Gastroesophageal sphincter (tissue), 4 donors: Measurements from ENCODE around the gene SLC36A4. TPM values are rescaled to one million over a fixed set of nuclear protein-coding genes. Genes with fewer than 3 reads are reported as not detected.
"Not testable (repeated sequence)": the region's sequence is repeated elsewhere in the genome, so short reads cannot be mapped to it uniquely, and the experiment has no call there.

ENCODE experiments used
- ATAC-seq: fragments of 150-250 bp; one replicate; pipeline ENCODE4 v1.9.1; 2016; ENCODE audit warnings: mild to moderate bottlenecking, moderate library complexity
- H3K27ac ChIP-seq, 4 donors: fragments of 200-600 bp; sonication (generic) in 3 of 4; 1 replicate in 3 of 4; 2 replicates in 1 of 4; pipeline ENCODE4 v1.5.1; 2016 to 2019
- H3K27me3 ChIP-seq: fragments of 200-600 bp; sonication (generic); one replicate; pipeline ENCODE4 v1.5.1; 2019
- H3K36me3 ChIP-seq, 2 donors: fragments of 200-600 bp; sonication (generic); one replicate each; pipeline ENCODE4 v1.5.1; 2019; ENCODE audit warnings: control low read depth in 1 of 2
- H3K4me1 ChIP-seq, 3 donors: fragments of 200-600 bp; sonication (generic); 1 replicate in 2 of 3; 2 replicates in 1 of 3; pipeline ENCODE4 v1.5.1; 2016 to 2019; ENCODE audit warnings: control low read depth in 2 of 3
- H3K4me3 ChIP-seq, 2 donors: fragments of 200-600 bp; sonication (generic); one replicate each; pipeline ENCODE4 v1.5.1; 2019; ENCODE audit warnings: mild to moderate bottlenecking in 1 of 2, moderate library complexity in 1 of 2
- H3K9me3 ChIP-seq, 3 donors: fragments of 200-600 bp; sonication (generic); one replicate each; pipeline ENCODE4 v1.5.1; 2017 to 2019; ENCODE audit warnings: control low read depth in 2 of 3
- CTCF ChIP-seq, 4 experiments: fragments of 200-600 bp in 2 of 4; fragments of 450-650 bp in 2 of 4; sonication (generic) in 1 of 4; IDR thresholded peaks; one replicate each; pipeline ENCODE4 v1.5.1; 2017 to 2019; ENCODE audit warnings: antibody characterized with exemption in 4 of 4, mild to moderate bottlenecking in 2 of 4, moderate library complexity in 2 of 4
- EP300 ChIP-seq: sonication (generic); formaldehyde crosslinking; IDR thresholded peaks from one replicate; pipeline ENCODE4 v1.6.1; 2017; ENCODE audit warnings: antibody characterized with exemption, mild to moderate bottlenecking
- POLR2A ChIP-seq, 2 donors: fragments of 450-650 bp; IDR thresholded peaks; one replicate each; pipeline ENCODE4 v1.6.1; 2017; ENCODE audit warnings: antibody characterized with exemption in 2 of 2, mild to moderate bottlenecking in 2 of 2, moderate library complexity in 1 of 2
- POLR2AphosphoS5 ChIP-seq: sonication (generic); formaldehyde crosslinking; IDR thresholded peaks from one replicate; pipeline ENCODE4 v1.6.1; 2017; ENCODE audit warnings: antibody characterized with exemption
- WGBS, 2 donors: methylation state at CpG; one replicate each; pipeline ENCODE4 v1.1.5; 2018; ENCODE audit warnings: low coverage in 1 of 2; 5-methylcytosine and 5-hydroxymethylcytosine counted together
- total RNA-seq, 4 donors: library from RNA; depleted of rRNA; stranded (reverse); fragments of >200 nt; gene quantifications; one replicate each; pipeline ENCODE4 v1.1.0, GENCODE V29; 2016

SLC36A4 gene
- total RNA-seq = 10 to 100 TPM; 10.4 to 21.9 (median 18.9) TPM

GRCh38 chr11:93197380-93198214 is at the start of gene SLC36A4:
SLC36A4 (minus strand) TSS chr11:93197991; CDS start chr11:93197832, 159 bp downstream.
- peak; percentile 95 for ATAC-seq
- Histone ChIP-seq H3K9me3 (no peaks in the 10 kb centered on the region), H3K27ac (peak within 1 kb of the TSS; percentile 93 to 97 (median 96)), H3K27me3 (no peaks in the 10 kb centered on the region), H3K4me3 (peak within 1 kb of the TSS; percentile 73 to 81), H3K36me3 (no peaks in the 10 kb centered on the region), H3K4me1 (peaks cover 0 to 12% (median 0%) of the 10 kb centered on the region in 3 donors)
- WGBS, 2 donors = 0% methylated on average over 13 to 16 of the region's 81 CpGs
- TF ChIP-seq POLR2AphosphoS5 = peak; percentile 84
- TF ChIP-seq EP300 = no peak
- peak; percentile 82 to 83 for TF ChIP-seq POLR2A (IDR thresholded peaks at IDR 0.05)
- no peak for TF ChIP-seq CTCF (IDR thresholded peaks at IDR 0.05)

- ATAC-seq, H3K27me3 ChIP-seq, H3K36me3 ChIP-seq, H3K27ac ChIP-seq, H3K4me3 ChIP-seq, H3K9me3 ChIP-seq: not testable (repeated sequence)
- H3K4me1 ChIP-seq = peaks cover 2 to 23% (median 5%) of the 10 kb centered on the region in 3 donors
- WGBS, 2 donors = 100% methylated on average over 1 to 3 of the region's 3 CpGs
Measured at GRCh38 chr11:93246790-93247189, 49.0 kb upstream of the SLC36A4 start.

GRCh38 chr11:93244018-93244417 is 46.2 kb upstream of the SLC36A4 start:
- no peak for ATAC-seq
- TF ChIP-seq POLR2A (IDR thresholded peaks at IDR 0.05) (no peak), CTCF (IDR thresholded peaks at IDR 0.05) (no peak), POLR2AphosphoS5 (no peak), EP300 (no peak)

GRCh38 chr11:93239966-93240365 is 42.2 kb upstream of the SLC36A4 start:
- Histone ChIP-seq H3K27me3 (no peaks in the 10 kb centered on the region), H3K36me3 (no peaks in the 10 kb centered on the region), H3K27ac (no peak overlapping the region), H3K4me1 (no peaks in the 10 kb centered on the region), H3K4me3 (no peak overlapping the region), H3K9me3 (no peaks in the 10 kb centered on the region)
- 25 to 44% methylated on average over 2 to 3 of the region's 3 CpGs for WGBS, 2 donors
- no peak for ATAC-seq
- TF ChIP-seq POLR2A (IDR thresholded peaks at IDR 0.05) = no peak
- TF ChIP-seq EP300 = no peak
- TF ChIP-seq CTCF (IDR thresholded peaks at IDR 0.05) = no peak
- TF ChIP-seq POLR2AphosphoS5 = no peak

More at GRCh38 chr11:93244018-93244417, 46.2 kb upstream of the SLC36A4 start:
- no peaks in the 10 kb centered on the region for H3K27me3 ChIP-seq
- H3K4me3 ChIP-seq = no peak overlapping the region
- H3K27ac ChIP-seq = no peak overlapping the region
- WGBS, 2 donors = 71 to 100% methylated on average over 1 of the region's 1 CpG
- peaks cover 0 to 6% (median 2%) of the 10 kb centered on the region in 3 donors for H3K4me1 ChIP-seq
- no peaks in the 10 kb centered on the region for H3K9me3 ChIP-seq
- no peaks in the 10 kb centered on the region for H3K36me3 ChIP-seq

GRCh38 chr11:93238956-93239355 is 41.2 kb upstream of the SLC36A4 start:
- TF ChIP-seq POLR2AphosphoS5 (no peak), POLR2A (IDR thresholded peaks at IDR 0.05) (no peak), CTCF (IDR thresholded peaks at IDR 0.05) (no peak), EP300 (no peak)
- Histone ChIP-seq H3K27me3 (peaks cover 5% of the 10 kb centered on the region), H3K27ac (no peak overlapping the region), H3K4me3 (no peak overlapping the region), H3K4me1 (no peaks in the 10 kb centered on the region), H3K9me3 (no peaks in the 10 kb centered on the region), H3K36me3 (no peaks in the 10 kb centered on the region)
- 85 to 96% methylated on average over 2 of the region's 2 CpGs for WGBS, 2 donors
- ATAC-seq = no peak
